ENCODE results near the gene FBXL17.

Gene FBXL17

GRCh38 chr5:107979900-107980299, 402.0 kb downstream of the FBXL17 start:
- TF ChIP-seq, protein P1, sequence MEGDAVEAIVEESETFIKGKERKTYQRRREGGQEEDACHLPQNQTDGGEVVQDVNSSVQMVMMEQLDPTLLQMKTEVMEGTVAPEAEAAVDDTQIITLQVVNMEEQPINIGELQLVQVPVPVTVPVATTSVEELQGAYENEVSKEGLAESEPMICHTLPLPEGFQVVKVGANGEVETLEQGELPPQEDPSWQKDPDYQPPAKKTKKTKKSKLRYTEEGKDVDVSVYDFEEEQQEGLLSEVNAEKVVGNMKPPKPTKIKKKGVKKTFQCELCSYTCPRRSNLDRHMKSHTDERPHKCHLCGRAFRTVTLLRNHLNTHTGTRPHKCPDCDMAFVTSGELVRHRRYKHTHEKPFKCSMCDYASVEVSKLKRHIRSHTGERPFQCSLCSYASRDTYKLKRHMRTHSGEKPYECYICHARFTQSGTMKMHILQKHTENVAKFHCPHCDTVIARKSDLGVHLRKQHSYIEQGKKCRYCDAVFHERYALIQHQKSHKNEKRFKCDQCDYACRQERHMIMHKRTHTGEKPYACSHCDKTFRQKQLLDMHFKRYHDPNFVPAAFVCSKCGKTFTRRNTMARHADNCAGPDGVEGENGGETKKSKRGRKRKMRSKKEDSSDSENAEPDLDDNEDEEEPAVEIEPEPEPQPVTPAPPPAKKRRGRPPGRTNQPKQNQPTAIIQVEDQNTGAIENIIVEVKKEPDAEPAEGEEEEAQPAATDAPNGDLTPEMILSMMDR (conservative IDR thresholded peaks at IDR 0.05; ENCODE audit: low read depth, low read length): no peak
- DNase-seq (ENCODE audit: low read depth): no peak
- H3K4me3 ChIP-seq (ENCODE audit: low read length): no peak overlapping the region

DNA sequence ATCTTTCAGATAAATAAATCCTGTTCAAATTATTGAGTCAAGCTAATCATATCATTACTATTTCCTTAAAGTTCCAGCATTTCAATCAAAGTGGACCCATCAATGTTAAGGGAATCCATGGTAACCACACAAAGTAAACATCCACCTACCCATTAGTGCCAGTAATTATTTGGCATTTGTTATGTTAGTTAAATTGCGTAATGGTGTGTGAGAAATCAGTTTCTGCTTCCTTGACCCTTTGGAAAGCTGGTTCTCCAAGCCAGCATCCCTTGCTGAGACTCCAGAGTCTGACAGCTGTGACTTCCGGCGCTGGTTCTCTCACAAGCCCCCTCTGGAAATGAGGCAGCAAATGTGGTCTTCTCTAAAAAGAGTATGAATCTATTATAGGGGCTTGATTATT, 402.6 kb downstream of the FBXL17 start:
- DNase-seq (ENCODE audit: low read depth): no peak
- TF ChIP-seq, protein P1 (conservative IDR thresholded peaks at IDR 0.05; ENCODE audit: low read depth, low read length): no peak
- no peak overlapping the region for H3K4me3 ChIP-seq (ENCODE audit: low read length)

DNA sequence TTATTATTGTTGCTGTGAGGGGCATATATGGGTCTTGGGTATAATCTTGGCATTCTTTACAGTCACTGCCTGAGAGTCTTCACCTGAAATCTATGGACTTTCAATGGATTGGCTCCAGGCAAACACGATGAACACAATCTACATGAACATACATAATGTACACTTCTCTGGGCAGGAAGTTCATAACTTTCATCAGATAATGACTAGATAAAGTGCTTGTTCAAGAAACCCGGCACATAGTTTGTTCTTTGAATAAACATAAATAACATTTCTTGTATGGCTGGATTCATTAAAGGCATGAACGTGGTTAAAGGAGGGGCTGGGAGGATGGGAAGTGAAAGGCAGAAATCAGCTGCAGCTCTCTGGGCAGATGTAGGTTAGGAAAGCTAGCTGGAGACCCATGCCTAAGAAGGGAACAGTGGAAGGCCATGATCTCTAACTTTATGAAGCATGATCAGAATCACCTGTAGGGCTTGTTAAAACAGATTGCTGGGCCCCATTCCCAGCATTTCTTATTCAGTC, 404.3 kb downstream of the FBXL17 start:
- DNase-seq (ENCODE audit: low read depth): no peak
- TF ChIP-seq, protein P1 (conservative IDR thresholded peaks at IDR 0.05; ENCODE audit: low read depth, low read length): no peak
- no peak overlapping the region for H3K4me3 ChIP-seq (ENCODE audit: low read length)

DNA sequence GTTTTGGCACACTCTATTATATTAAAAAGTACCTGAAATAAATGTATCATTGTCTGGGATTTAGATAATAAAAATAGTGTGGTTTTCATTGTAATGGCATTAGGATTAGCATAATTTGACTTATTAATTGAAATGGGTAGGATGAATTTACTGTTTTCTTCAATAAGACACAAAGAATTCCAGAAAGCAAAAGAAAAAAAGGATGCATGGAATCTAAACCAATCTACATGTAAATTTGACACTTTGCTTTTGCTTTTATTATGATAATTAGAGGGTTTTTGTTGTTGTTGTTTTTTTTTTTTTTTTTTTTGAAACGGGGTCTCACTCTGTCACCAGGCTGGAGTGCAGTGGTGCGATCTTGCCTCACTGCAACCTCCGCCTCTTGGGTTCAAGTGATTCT, 406.3 kb downstream of the FBXL17 start:
- no peak for DNase-seq (ENCODE audit: low read depth)
- TF ChIP-seq, protein P1 (conservative IDR thresholded peaks at IDR 0.05; ENCODE audit: low read depth, low read length): no peak
- H3K4me3 ChIP-seq (ENCODE audit: low read length): no peak overlapping the region

DNA sequence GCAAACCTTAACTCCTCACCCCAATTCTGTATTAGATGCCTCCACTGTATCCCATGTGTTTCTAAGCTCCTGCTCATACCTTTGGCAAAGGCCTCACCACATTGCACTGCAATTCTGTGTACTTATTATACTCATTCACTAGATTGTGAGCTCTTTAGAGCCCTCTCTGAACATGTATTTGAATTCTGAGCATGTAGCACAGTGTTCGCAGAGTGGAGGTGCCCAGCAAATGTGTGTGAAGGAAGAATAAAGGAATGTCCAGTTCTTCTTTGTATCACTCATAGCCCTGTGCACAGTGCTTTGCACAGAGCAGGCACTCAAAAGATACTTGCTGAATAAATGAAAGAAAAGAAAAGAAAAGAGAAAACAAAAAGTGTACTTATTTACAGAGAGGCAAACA, 410.1 kb downstream of the FBXL17 start:
- TF ChIP-seq, protein P1 (conservative IDR thresholded peaks at IDR 0.05; ENCODE audit: low read depth, low read length): no peak
- no peak for DNase-seq (ENCODE audit: low read depth)
- H3K4me3 ChIP-seq (ENCODE audit: low read length): no peak overlapping the region

- TF ChIP-seq, protein P1 (conservative IDR thresholded peaks at IDR 0.05; ENCODE audit: low read depth, low read length): no peak
- no peak for DNase-seq (ENCODE audit: low read depth)
- no peak overlapping the region for H3K4me3 ChIP-seq (ENCODE audit: low read length)
Measured at GRCh38 chr5:107969847-107970246, 412.1 kb downstream of the FBXL17 start.

DNA sequence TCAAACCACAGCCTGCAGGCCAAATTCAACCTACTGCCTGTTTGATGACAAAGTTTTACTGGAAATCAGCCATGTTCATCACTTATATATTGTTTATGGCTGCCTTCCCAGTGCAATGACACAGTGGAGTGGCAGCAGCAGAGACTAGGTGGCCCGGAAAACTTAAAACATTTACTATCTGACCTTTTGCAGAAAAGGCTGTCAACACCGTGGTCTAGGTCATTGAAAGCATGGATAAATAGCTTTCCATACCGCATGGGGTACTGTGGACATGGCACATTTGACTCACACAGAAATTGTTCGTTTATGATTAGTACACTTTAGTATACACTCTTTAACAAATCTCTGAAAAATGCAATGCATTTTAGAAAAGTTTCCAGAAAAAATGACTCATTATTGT, 412.9 kb downstream of the FBXL17 start:
- no peak overlapping the region for H3K4me3 ChIP-seq (ENCODE audit: low read length)
- no peak for DNase-seq (ENCODE audit: low read depth)
- TF ChIP-seq, protein P1 (conservative IDR thresholded peaks at IDR 0.05; ENCODE audit: low read depth, low read length): no peak

Measured in retinal pigment epithelial cell (primary cell).